Keratinocyte (primary cell): ENCODE data around the gene TRMT1.

Source experiments
- EZH2 ChIP-seq: IDR thresholded peaks from one replicate; pipeline ENCODE4 v1.6.1; 2012; ENCODE audit warnings: inconsistent platforms, mild to moderate bottlenecking, low read length, moderate library complexity
- TF ChIP-seq, protein P1 (sequence below), 3 experiments: IDR thresholded peaks in 1 of 3; conservative IDR thresholded peaks in 1 of 3; optimal IDR thresholded peaks in 1 of 3; 2 replicates in 2 of 3; 3 replicates in 1 of 3; pipeline versions ENCODE3 to v1.5.1; 2011; ENCODE audit warnings: low read length in 3 of 3, mild to moderate bottlenecking in 3 of 3, moderate library complexity in 2 of 3, control low read depth in 1 of 3, inconsistent platforms in 1 of 3; ENCODE audit not compliant: insufficient read depth in 2 of 3; ENCODE audit errors: extremely low read depth in 1 of 3

DNA sequence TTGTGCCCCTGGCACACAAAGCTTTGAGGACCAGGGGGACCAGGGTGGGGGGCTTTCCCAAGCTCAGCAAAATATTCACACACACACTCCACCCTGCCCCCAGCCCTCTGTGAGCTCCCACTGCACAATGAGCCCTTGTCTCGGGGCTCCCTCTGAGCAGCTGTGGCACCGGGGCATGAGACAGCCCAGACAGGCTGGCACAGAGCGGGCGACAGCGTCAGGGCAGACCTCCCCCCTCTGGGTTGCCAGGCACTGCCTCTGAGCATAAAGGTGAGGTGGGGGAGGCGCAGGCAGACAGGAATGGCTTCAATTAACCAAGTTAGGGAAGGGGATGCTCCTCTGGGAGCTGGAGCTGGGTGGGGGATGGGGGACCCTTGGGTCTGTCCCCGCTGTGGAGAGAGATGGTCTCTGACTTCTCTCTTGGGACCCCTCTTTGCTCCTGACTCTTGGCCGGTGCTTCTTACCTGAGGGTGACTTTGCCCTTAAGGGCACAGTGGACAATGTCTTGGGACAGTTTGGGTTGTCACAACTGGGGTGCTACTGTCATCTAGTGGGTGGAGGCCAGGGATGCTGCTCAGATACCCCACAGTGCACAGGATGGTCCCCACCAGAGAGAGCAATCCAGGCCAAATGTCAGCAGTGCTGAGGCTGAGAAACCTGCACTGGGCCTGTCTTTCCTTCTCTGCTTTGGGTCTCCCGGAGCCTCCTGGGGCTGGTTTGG, 44.2 kb downstream of the TRMT1 start:
- TF ChIP-seq EZH2: no peak
- TF ChIP-seq, protein P1, sequence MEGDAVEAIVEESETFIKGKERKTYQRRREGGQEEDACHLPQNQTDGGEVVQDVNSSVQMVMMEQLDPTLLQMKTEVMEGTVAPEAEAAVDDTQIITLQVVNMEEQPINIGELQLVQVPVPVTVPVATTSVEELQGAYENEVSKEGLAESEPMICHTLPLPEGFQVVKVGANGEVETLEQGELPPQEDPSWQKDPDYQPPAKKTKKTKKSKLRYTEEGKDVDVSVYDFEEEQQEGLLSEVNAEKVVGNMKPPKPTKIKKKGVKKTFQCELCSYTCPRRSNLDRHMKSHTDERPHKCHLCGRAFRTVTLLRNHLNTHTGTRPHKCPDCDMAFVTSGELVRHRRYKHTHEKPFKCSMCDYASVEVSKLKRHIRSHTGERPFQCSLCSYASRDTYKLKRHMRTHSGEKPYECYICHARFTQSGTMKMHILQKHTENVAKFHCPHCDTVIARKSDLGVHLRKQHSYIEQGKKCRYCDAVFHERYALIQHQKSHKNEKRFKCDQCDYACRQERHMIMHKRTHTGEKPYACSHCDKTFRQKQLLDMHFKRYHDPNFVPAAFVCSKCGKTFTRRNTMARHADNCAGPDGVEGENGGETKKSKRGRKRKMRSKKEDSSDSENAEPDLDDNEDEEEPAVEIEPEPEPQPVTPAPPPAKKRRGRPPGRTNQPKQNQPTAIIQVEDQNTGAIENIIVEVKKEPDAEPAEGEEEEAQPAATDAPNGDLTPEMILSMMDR (optimal IDR thresholded peaks at IDR 0.05 in 1 of 3, IDR thresholded peaks at IDR 0.05 in 1 of 3, conservative IDR thresholded peaks at IDR 0.05 in 1 of 3; ENCODE audit: extremely low read depth in 1 of 3, insufficient read depth in 2 of 3, low read length in 3 of 3): peak in 1 of 3 experiments; percentile 6
